WERI-Rb-1 (cell line): ENCODE measurements around the gene HCK.

Source experiments
- DNase-seq: peaks from one replicate; pipeline ENCODE4 v3.0.0-alpha.2; 2020
- H3K27ac ChIP-seq: fragments of 250-450 bp; sonication (Bioruptor Pico); 2 replicates; pipeline ENCODE4 v1.5.1; 2020; ENCODE audit warnings: mild to moderate bottlenecking, moderate library complexity
- H3K27me3 ChIP-seq: fragments of 250-450 bp; sonication (Bioruptor Pico); 2 replicates; pipeline ENCODE4 v1.5.1; 2021; ENCODE audit warnings: mild to moderate bottlenecking, low read depth, moderate library complexity; ENCODE audit not compliant: insufficient read depth, severe bottlenecking
- H3K36me3 ChIP-seq: fragments of 250-450 bp; sonication (Bioruptor Pico); 2 replicates; pipeline ENCODE4 v1.5.1; 2020; ENCODE audit warnings: mild to moderate bottlenecking, moderate library complexity
- H3K4me3 ChIP-seq: 2 replicates; pipeline ENCODE4 v1.5.1; 2011; ENCODE audit warnings: low read depth, mild to moderate bottlenecking, control low read depth, low read length
- H3K9me3 ChIP-seq: fragments of 250-450 bp; sonication (Bioruptor Pico); 2 replicates; pipeline ENCODE4 v1.5.1; 2021; ENCODE audit warnings: mild to moderate bottlenecking, moderate library complexity; ENCODE audit not compliant: severe bottlenecking
- CTCF ChIP-seq: IDR thresholded peaks from 2 replicates; pipeline ENCODE4 v1.5.1; 2011; ENCODE audit warnings: low read depth, mild to moderate bottlenecking, control low read depth, inconsistent platforms, low read length

HCK gene

GRCh38 chr20:32007787-32008616 lies 44.0 kb upstream of the HCK start:
- no peaks in the 10 kb centered on the region for H3K36me3 ChIP-seq
- H3K9me3 ChIP-seq: no peaks in the 10 kb centered on the region
- no peak overlapping the region for H3K4me3 ChIP-seq
- TF ChIP-seq CTCF: no peak
- H3K27ac ChIP-seq: peak overlapping the region; percentile 61; the same call in 1 of the 2 replicates
- H3K27me3 ChIP-seq: no peaks in the 10 kb centered on the region
- no peak for DNase-seq

GRCh38 chr20:32009564-32009963 lies 42.5 kb upstream of the HCK start:
- H3K9me3 ChIP-seq: no peaks in the 10 kb centered on the region
- H3K27ac ChIP-seq: no peak overlapping the region
- H3K4me3 ChIP-seq: no peak overlapping the region
- no peaks in the 10 kb centered on the region for H3K36me3 ChIP-seq
- no peak for TF ChIP-seq CTCF
- no peak for DNase-seq
- no peaks in the 10 kb centered on the region for H3K27me3 ChIP-seq

- Histone ChIP-seq H3K4me3 (no peak within 1 kb of the TSS), H3K9me3 (no peaks in the 10 kb centered on the region), H3K27me3 (no peaks in the 10 kb centered on the region), H3K36me3 (no peaks in the 10 kb centered on the region), H3K27ac (no peak within 1 kb of the TSS)
- DNase-seq: no peak
- no peak for TF ChIP-seq CTCF
Measured at GRCh38 chr20:32010101-32010500, 41.9 kb upstream of the HCK start, which contains the start of gene CCM2L. TSS of gene CCM2L (plus strand) at chr20:32010438. CDS start at chr20:32010455, 17 bp downstream.

- DNase-seq: no peak
- H3K4me3 ChIP-seq: no peak overlapping the region
- no peak for TF ChIP-seq CTCF
- no peaks in the 10 kb centered on the region for H3K36me3 ChIP-seq
- H3K27me3 ChIP-seq: no peaks in the 10 kb centered on the region
- no peak overlapping the region for H3K27ac ChIP-seq
- H3K9me3 ChIP-seq: no peaks in the 10 kb centered on the region
Measured at GRCh38 chr20:32010666-32011065, 41.4 kb upstream of the HCK start.

GRCh38 chr20:32012159-32012688 lies 39.8 kb upstream of the HCK start:
- H3K27ac ChIP-seq: no peak overlapping the region
- TF ChIP-seq CTCF: no peak

GRCh38 chr20:32013326-32013725 lies 38.7 kb upstream of the HCK start:
- H3K27me3 ChIP-seq: no peaks in the 10 kb centered on the region
- no peak for DNase-seq
- no peak overlapping the region for H3K27ac ChIP-seq
- no peaks in the 10 kb centered on the region for H3K9me3 ChIP-seq
- H3K36me3 ChIP-seq: no peaks in the 10 kb centered on the region
- TF ChIP-seq CTCF: no peak
- H3K4me3 ChIP-seq: no peak overlapping the region

More at GRCh38 chr20:32012159-32012688, 39.8 kb upstream of the HCK start:
- DNase-seq: no peak
- H3K27me3 ChIP-seq: no peaks in the 10 kb centered on the region
- H3K9me3 ChIP-seq: no peaks in the 10 kb centered on the region
- no peaks in the 10 kb centered on the region for H3K36me3 ChIP-seq
- no peak overlapping the region for H3K4me3 ChIP-seq
